ENCODE data around the gene FBXO34. TPM values are rescaled to one million over a fixed set of nuclear protein-coding genes. Genes with fewer than 3 reads are reported as not detected.

Gene FBXO34
- total and polyA plus RNA-seq, 12 donors = 5.9 to 31.0 (median 18.5) TPM

GRCh38 chr14:55386037-55386808, 115.0 kb downstream of the FBXO34 start:
- H3K4me3 ChIP-seq = no peak overlapping the region
- no peaks in the 10 kb centered on the region for H3K9me3 ChIP-seq (replicated peaks in 1 of 3)
- peaks cover 0 to 45% of the 10 kb centered on the region in 2 donors for H3K36me3 ChIP-seq (replicated peaks in 1 of 2)
- TF ChIP-seq CTCF (IDR thresholded peaks at IDR 0.05) = no peak
- TF ChIP-seq POLR2A (IDR thresholded peaks at IDR 0.05) = no peak
- intact Hi-C loops (cut with DNase I) = no loop called here
- no peak for DNase-seq
- 84 to 93% (median 91%) methylated on average over 6 of the region's 6 CpGs for WGBS, 4 donors
- no peak overlapping the region for H3K27ac ChIP-seq
- H3K4me1 ChIP-seq (replicated peaks in 1 of 2) = no peaks in the 10 kb centered on the region
- no peaks in the 10 kb centered on the region for H3K27me3 ChIP-seq

DNA sequence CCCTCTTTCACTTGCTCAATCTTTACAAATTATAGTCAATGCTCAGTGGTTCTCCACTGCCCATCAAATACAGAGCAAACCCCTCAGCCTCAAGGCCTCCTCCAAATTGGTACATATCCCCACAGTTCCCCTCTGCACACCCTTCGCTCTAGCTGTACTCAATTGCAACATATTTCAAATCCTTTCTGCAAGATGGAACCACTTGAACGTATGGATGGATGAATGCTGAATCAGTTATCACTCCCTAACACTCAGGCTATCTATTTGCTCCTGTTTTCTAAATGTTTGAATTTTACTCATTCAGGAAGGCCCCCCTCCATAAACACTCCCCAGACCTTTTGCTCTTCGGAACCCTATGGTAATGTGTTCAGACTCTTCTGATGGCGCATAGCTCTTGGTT, 115.9 kb downstream of the FBXO34 start:
- no peak for DNase-seq
- Histone ChIP-seq H3K27me3 (no peaks in the 10 kb centered on the region), H3K36me3 (replicated peaks in 1 of 2) (peaks cover 0 to 39% of the 10 kb centered on the region in 2 donors), H3K27ac (no peak overlapping the region), H3K9me3 (replicated peaks in 1 of 3) (no peaks in the 10 kb centered on the region), H3K4me3 (no peak overlapping the region), H3K4me1 (replicated peaks in 1 of 2) (no peaks in the 10 kb centered on the region)
- WGBS, 4 donors = 95 to 98% (median 97%) methylated on average over 4 of the region's 4 CpGs
- intact Hi-C loops (cut with DNase I) = no loop called here
- TF ChIP-seq CTCF (IDR thresholded peaks at IDR 0.05) (no peak), POLR2A (IDR thresholded peaks at IDR 0.05) (no peak)

DNA sequence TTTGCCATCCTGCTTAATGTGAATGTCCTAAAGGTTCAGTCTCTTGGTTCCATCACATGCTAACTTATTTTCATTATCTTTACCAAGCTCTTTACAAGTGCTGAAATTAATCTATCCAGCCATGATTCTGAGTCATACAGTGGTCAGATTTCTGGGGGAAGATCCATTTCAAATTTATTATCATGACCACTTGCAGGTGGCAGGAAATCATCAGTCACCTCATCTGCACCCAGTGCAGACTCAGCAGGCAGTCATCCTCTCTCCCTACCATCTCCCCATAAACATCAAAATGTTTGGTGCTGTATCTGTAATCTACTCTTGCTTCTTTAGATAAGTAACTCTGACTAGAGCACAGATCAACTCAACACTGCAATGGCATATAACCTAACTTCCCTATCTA, 116.9 kb downstream of the FBXO34 start:
- TF ChIP-seq CTCF (IDR thresholded peaks at IDR 0.05) = no peak
- Histone ChIP-seq H3K27ac (no peak overlapping the region), H3K36me3 (replicated peaks in 1 of 2) (peaks cover 0 to 34% of the 10 kb centered on the region in 2 donors), H3K9me3 (replicated peaks in 1 of 3) (no peaks in the 10 kb centered on the region), H3K4me1 (replicated peaks in 1 of 2) (no peaks in the 10 kb centered on the region), H3K4me3 (no peak overlapping the region), H3K27me3 (no peaks in the 10 kb centered on the region)
- intact Hi-C loops (cut with DNase I) = no loop called here
- no peak for DNase-seq

DNA sequence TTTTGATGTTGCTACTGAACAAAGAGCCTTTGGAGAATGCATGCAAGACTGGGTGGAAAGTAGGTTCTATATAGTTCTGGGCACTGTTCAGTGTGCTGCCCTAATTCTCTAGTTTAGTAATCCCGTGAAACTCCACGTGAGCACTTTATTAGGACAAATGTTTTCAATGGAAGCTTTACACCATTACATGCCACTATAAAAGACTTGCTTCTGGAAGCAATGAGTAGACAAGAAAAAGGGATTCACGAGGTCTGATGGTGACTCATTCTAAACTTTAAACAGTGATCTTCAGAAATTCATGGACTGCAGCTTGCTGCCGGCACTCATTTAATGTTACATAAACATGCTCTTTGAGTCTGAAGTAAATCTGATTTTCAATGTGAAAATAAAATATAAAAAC, 118.1 kb downstream of the FBXO34 start:
- no peaks in the 10 kb centered on the region for H3K27me3 ChIP-seq
- no peaks in the 10 kb centered on the region for H3K9me3 ChIP-seq (replicated peaks in 1 of 3)
- DNase-seq = no peak
- H3K4me3 ChIP-seq = no peak overlapping the region
- peaks cover 0 to 34% of the 10 kb centered on the region in 2 donors for H3K36me3 ChIP-seq (replicated peaks in 1 of 2)
- WGBS, 4 donors = 78 to 82% (median 79%) methylated on average over 4 of the region's 4 CpGs
- no peak overlapping the region for H3K27ac ChIP-seq
- intact Hi-C loops (cut with DNase I) = no loop called here
- no peaks in the 10 kb centered on the region for H3K4me1 ChIP-seq (replicated peaks in 1 of 2)
- TF ChIP-seq POLR2A (IDR thresholded peaks at IDR 0.05) = no peak
- TF ChIP-seq CTCF (IDR thresholded peaks at IDR 0.05) = no peak

Measured in adrenal gland (tissue), 12 donors.